Keratinocyte (primary cell): ENCODE measurements around the gene FKBP5. TPM values are rescaled to one million over a fixed set of nuclear protein-coding genes. Genes with fewer than 3 reads are reported as not detected.
A peak's percentile ranks its signal among the peaks of the same experiment; 100 is the strongest.

Experiments
- DNase-seq: peaks from one replicate; pipeline ENCODE4 v3.0.0-alpha.2; 2011; ENCODE audit warnings: low read depth, missing footprints, low spot score
- FAIRE-seq: peaks from 2 replicates; lab custom pipeline; 2011; peaks lifted over from hg19 to GRCh38; lab: Jason Lieb, UNC
- H2AFZ ChIP-seq: 2 replicates; pipeline ENCODE4 v1.6.0; 2012; ENCODE audit warnings: low read length, control low read depth, inconsistent platforms; ENCODE audit not compliant: control insufficient read depth
- H3K27ac ChIP-seq: 2 replicates; pipeline ENCODE4 v1.5.1; 2011; ENCODE audit warnings: low read length; ENCODE audit not compliant: control insufficient read depth, insufficient read depth
- H3K27me3 ChIP-seq: 3 replicates; pipeline ENCODE4 v1.6.0; 2011; ENCODE audit warnings: low read length; ENCODE audit not compliant: control insufficient read depth, insufficient read depth; ENCODE audit errors: extremely low read depth
- H3K36me3 ChIP-seq, 2 experiments: 2 replicates in 1 of 2; 3 replicates in 1 of 2; pipeline ENCODE4 v1.5.1; 2011; ENCODE audit warnings: low read length in 2 of 2, mild to moderate bottlenecking in 1 of 2; ENCODE audit not compliant: control insufficient read depth in 2 of 2, insufficient read depth in 2 of 2; ENCODE audit errors: extremely low read depth in 1 of 2
- H3K4me1 ChIP-seq: 3 replicates; pipeline ENCODE4 v1.5.1; 2011; ENCODE audit warnings: low read length; ENCODE audit not compliant: control insufficient read depth, insufficient read depth; ENCODE audit errors: extremely low read depth
- H3K4me2 ChIP-seq: 3 replicates; pipeline ENCODE4 v1.6.0; 2011; ENCODE audit warnings: low read depth, low read length; ENCODE audit not compliant: control insufficient read depth, insufficient read depth; ENCODE audit errors: extremely low read depth
- H3K4me3 ChIP-seq, 3 experiments: fragments of 200-600 bp in 1 of 3; sonication (generic) in 1 of 3; 2 replicates in 2 of 3; 3 replicates in 1 of 3; pipeline ENCODE4 v1.5.1; 2011 to 2016; ENCODE audit warnings: low read length in 3 of 3, mild to moderate bottlenecking in 3 of 3, control low read depth in 2 of 3, inconsistent platforms in 1 of 3, low read depth in 1 of 3, mixed read lengths in 1 of 3, mixed run types in 1 of 3, moderate library complexity in 1 of 3; ENCODE audit not compliant: control insufficient read depth in 2 of 3, insufficient read depth in 2 of 3; ENCODE audit errors: extremely low read depth in 1 of 3
- H3K79me2 ChIP-seq: 2 replicates; pipeline ENCODE4 v1.6.0; 2012; ENCODE audit warnings: low read length; ENCODE audit not compliant: control insufficient read depth, insufficient read depth
- H3K9ac ChIP-seq: 3 replicates; pipeline ENCODE4 v1.6.0; 2011; ENCODE audit warnings: low read length; ENCODE audit not compliant: control insufficient read depth, insufficient read depth; ENCODE audit errors: extremely low read depth
- H3K9me1 ChIP-seq: 3 replicates; pipeline ENCODE4 v1.6.0; 2011; ENCODE audit warnings: low read length; ENCODE audit not compliant: control insufficient read depth, insufficient read depth; ENCODE audit errors: extremely low read depth
- H3K9me3 ChIP-seq: 2 replicates; pipeline ENCODE4 v1.5.1; 2012; ENCODE audit warnings: low read depth, low read length; ENCODE audit not compliant: control insufficient read depth
- H4K20me1 ChIP-seq: 3 replicates; pipeline ENCODE4 v1.6.0; 2011; ENCODE audit warnings: low read length; ENCODE audit not compliant: control insufficient read depth, insufficient read depth; ENCODE audit errors: extremely low read depth
- EZH2 ChIP-seq: IDR thresholded peaks from one replicate; pipeline ENCODE4 v1.6.1; 2012; ENCODE audit warnings: inconsistent platforms, mild to moderate bottlenecking, low read length, moderate library complexity
- dilution Hi-C: fragments of 300-500 bp; cut with MboI; formaldehyde crosslinking; loops from one replicate; pipeline ENCODE4 v1.7.0; 2020; ENCODE audit warnings: low sequenced_read_pairs; ENCODE audit not compliant: extremely low pct_ligation_motif_present
- polyA plus RNA-seq, 5 experiments: library from polyadenylated mRNA; depleted of rRNA in 3 of 5; stranded (reverse) in 3 of 5; stranded (forward) in 1 of 5; unstranded in 1 of 5; fragments of >200 nt; gene quantifications; 1 replicate in 1 of 5; 2 replicates in 3 of 5; 3 replicates in 1 of 5; pipeline versions ENCODE4 v1.2.1 to v1.2.3, GENCODE V29; 2011 to 2012; ENCODE audit warnings: missing spikeins in 2 of 5, low read depth in 1 of 5, low replicate concordance in 1 of 5
- TF ChIP-seq, protein P1 (sequence below), 3 experiments: IDR thresholded peaks in 1 of 3; conservative IDR thresholded peaks in 1 of 3; optimal IDR thresholded peaks in 1 of 3; 2 replicates in 2 of 3; 3 replicates in 1 of 3; pipeline versions ENCODE3 to v1.5.1; 2011; ENCODE audit warnings: low read length in 3 of 3, mild to moderate bottlenecking in 3 of 3, moderate library complexity in 2 of 3, control low read depth in 1 of 3, inconsistent platforms in 1 of 3; ENCODE audit not compliant: insufficient read depth in 2 of 3; ENCODE audit errors: extremely low read depth in 1 of 3

The FKBP5 gene
- polyA plus RNA-seq, 1 donor (not counting 4 experiments of a cell fraction or from before 2014, with no cell fraction given): 88.3 TPM

DNA sequence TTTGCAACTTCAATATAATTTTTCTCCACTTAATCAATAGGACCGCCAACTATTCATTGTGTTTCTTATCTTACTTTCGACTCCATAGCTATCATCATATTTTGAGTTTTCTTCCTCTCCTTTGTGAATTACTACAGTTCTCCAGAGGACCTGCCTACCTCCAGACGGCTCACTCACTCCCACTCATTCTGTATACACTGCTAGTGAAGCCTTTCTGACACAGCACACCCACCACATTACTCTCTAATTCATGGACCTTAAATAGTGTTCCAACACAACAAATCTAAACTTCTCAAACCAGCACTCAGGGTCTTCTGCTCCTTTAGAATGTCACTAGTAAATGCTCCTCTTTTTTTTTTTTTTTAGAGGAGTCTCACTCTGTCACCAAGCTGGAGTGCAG, 23.8 kb downstream of the FKBP5 start:
- Histone ChIP-seq H2AFZ (no peak overlapping the region), H3K79me2 (peaks cover 75% of the 10 kb centered on the region), H3K9ac (no peak overlapping the region), H3K9me1 (no peaks in the 10 kb centered on the region), H3K4me1 (peaks cover 41% of the 10 kb centered on the region), H3K4me2 (peak overlapping the region; percentile 8), H3K27ac (no peak overlapping the region), H3K27me3 (no peaks in the 10 kb centered on the region), H3K4me3 (no peak overlapping the region), H3K9me3 (no peaks in the 10 kb centered on the region), H3K36me3 (no peaks in the 10 kb centered on the region), H4K20me1 (no peaks in the 10 kb centered on the region)
- FAIRE-seq: no peak
- DNase-seq: no peak
- dilution Hi-C loops: no loop called here
- TF ChIP-seq, protein P1, sequence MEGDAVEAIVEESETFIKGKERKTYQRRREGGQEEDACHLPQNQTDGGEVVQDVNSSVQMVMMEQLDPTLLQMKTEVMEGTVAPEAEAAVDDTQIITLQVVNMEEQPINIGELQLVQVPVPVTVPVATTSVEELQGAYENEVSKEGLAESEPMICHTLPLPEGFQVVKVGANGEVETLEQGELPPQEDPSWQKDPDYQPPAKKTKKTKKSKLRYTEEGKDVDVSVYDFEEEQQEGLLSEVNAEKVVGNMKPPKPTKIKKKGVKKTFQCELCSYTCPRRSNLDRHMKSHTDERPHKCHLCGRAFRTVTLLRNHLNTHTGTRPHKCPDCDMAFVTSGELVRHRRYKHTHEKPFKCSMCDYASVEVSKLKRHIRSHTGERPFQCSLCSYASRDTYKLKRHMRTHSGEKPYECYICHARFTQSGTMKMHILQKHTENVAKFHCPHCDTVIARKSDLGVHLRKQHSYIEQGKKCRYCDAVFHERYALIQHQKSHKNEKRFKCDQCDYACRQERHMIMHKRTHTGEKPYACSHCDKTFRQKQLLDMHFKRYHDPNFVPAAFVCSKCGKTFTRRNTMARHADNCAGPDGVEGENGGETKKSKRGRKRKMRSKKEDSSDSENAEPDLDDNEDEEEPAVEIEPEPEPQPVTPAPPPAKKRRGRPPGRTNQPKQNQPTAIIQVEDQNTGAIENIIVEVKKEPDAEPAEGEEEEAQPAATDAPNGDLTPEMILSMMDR (optimal IDR thresholded peaks at IDR 0.05 in 1 of 3, IDR thresholded peaks at IDR 0.05 in 1 of 3, conservative IDR thresholded peaks at IDR 0.05 in 1 of 3; ENCODE audit: extremely low read depth in 1 of 3, insufficient read depth in 2 of 3, low read length in 3 of 3): no peak
- no peak for TF ChIP-seq EZH2

DNA sequence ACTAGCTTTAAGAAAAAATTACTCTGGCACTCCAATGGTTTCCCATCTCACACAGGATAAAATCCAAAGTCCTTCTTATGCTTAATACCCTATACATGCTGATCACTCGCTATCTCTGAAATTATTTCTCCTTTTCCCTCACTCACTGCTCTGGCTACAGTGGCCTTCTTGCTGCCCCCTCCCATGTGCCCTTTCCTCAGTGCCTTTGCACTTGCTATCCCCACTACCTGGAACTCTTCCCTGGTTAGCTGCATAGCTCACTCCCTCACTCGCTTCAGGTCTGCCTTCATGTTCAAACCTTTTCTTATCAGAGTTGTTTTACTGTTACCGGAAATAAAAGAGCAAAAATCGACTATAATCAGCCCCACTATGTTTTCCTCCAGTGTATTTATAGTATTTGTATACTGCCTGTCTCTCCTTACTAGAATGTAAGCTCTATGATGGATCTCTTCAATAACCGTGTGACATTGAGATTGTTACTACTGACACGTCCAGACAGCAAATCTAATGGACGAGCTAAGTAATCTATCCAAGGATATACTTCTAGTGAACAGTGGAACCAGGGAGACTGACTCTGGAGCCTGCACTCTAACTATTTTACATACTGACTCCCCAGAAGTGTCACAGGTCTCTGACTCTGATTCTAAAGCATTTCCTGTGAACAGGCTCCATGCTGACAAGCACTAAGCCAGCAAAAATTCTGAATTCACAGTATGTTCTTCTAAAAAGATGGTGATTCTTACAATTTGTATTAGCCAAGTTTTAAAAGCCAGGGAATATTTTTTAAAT, 25.1 kb downstream of the FKBP5 start:
- Histone ChIP-seq H4K20me1 (no peaks in the 10 kb centered on the region), H3K9me3 (no peaks in the 10 kb centered on the region), H3K9ac (no peak overlapping the region), H3K4me2 (peak overlapping the region; percentile 63), H3K36me3 (no peaks in the 10 kb centered on the region), H2AFZ (no peak overlapping the region), H3K4me1 (peaks cover 30% of the 10 kb centered on the region), H3K27ac (peak overlapping the region; percentile 44), H3K9me1 (no peaks in the 10 kb centered on the region), H3K79me2 (peaks cover 65% of the 10 kb centered on the region), H3K4me3 (peak overlapping the region in 1 of 3 experiments; percentile 4), H3K27me3 (no peaks in the 10 kb centered on the region)
- dilution Hi-C loops: no loop called here
- FAIRE-seq (peak; percentile 69), DNase-seq (no peak)
- TF ChIP-seq EZH2: no peak
- TF ChIP-seq, protein P1 (optimal IDR thresholded peaks at IDR 0.05 in 1 of 3, IDR thresholded peaks at IDR 0.05 in 1 of 3, conservative IDR thresholded peaks at IDR 0.05 in 1 of 3; ENCODE audit: extremely low read depth in 1 of 3, insufficient read depth in 2 of 3, low read length in 3 of 3): no peak
